ENCODE results near the gene CHAF1B. TPM values are rescaled to one million over a fixed set of nuclear protein-coding genes. Genes with fewer than 3 reads are reported as not detected.

Gene CHAF1B
- total and polyA plus RNA-seq, 9 of the 15 experiments (the other 6 are each of a cell fraction or from before 2014, with no cell fraction given) = 7.5 to 36.8 (median 21.0) TPM

DNA sequence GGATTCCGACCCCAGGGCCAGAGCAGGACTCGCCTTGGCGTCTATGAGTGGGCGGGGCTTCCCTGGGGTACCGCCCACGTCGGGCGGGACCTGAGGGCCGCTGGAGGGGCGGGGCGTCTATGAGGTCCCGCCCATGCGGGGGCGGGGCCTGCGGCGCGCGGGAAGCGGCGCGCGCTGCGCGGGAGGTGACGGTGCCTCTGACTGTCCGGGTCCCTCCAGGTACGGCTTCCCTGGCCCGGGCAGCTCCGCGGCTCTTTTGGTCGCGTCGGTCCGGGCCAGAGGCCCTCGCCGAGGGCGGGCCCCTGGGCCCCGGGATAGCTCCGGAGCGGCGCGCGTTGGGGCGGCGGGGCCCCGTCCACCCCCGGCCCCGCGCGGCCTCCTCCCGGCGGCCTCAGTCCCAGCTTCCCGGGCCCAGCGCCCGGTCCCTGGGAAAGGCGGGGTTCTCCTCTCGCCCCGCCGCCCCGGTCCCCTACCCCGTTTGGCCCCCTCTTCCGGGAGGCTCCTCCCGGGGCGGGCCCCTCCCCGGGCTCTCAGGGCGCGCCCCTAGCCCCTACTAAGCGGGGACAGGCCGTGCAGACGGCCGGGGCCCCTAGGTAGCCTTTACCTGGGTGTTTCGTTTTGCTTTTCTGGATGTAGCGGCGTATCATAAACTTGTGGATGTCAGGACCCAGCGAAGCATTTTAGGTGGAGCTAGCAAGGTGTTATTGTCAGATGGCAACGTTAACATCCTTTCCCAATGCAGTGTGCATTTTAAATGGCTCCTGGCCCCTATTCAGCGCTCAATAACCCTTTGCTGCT is at the start of gene CHAF1B (continued):
- TF ChIP-seq MTF1 (CRISPR knock-in tag; IDR thresholded peaks at IDR 0.05; ENCODE audit: borderline replicate concordance) (no peak), GATAD2A (IDR thresholded peaks at IDR 0.05) (no peak), POLR3G (IDR thresholded peaks at IDR 0.05; ENCODE audit: extremely low read depth, insufficient read length, insufficient replicate concordance) (no peak), ZBTB8A (IDR thresholded peaks at IDR 0.05; ENCODE audit: partially characterized antibody) (no peak), ZNF830 (CRISPR knock-in tag; IDR thresholded peaks at IDR 0.05) (no peak), NFXL1 (CRISPR knock-in tag; IDR thresholded peaks at IDR 0.05) (no peak), CBX8 (IDR thresholded peaks at IDR 0.05; ENCODE audit: borderline replicate concordance, extremely low read depth, low read depth, low read length, poor library complexity, severe bottlenecking) (no peak), ZBTB7A (IDR thresholded peaks at IDR 0.05; ENCODE audit: borderline replicate concordance, control insufficient read depth, low read depth, low read length) (peak; percentile 36; the same call in 1 of the 2 replicates), OTX1 (CRISPR knock-in tag; IDR thresholded peaks at IDR 0.05) (no peak), ZNF431 (CRISPR knock-in tag; IDR thresholded peaks at IDR 0.05) (no peak), ZBTB17 (CRISPR knock-in tag; IDR thresholded peaks at IDR 0.05) (no peak), POU5F1 (IDR thresholded peaks at IDR 0.05; ENCODE audit: borderline replicate concordance, low read depth, low read length, partially characterized antibody) (no peak), HNRNPUL1 (IDR thresholded peaks at IDR 0.05; ENCODE audit: low read length) (no peak), ATF1 (CRISPR knock-in tag; IDR thresholded peaks at IDR 0.05) (no peak), ATF1 (tag; IDR thresholded peaks at IDR 0.05) (peak; percentile 59), ZNF444 (CRISPR knock-in tag; IDR thresholded peaks at IDR 0.05) (no peak), RUNX1 (IDR thresholded peaks at IDR 0.05; ENCODE audit: low read depth) (no peak), RBM22 (IDR thresholded peaks at IDR 0.05; ENCODE audit: low read depth, low read length, poor library complexity, severe bottlenecking) (no peak), E2F3 (CRISPR knock-in tag; IDR thresholded peaks at IDR 0.05) (peak; percentile 98)
- TF ChIP-seq, protein P1, sequence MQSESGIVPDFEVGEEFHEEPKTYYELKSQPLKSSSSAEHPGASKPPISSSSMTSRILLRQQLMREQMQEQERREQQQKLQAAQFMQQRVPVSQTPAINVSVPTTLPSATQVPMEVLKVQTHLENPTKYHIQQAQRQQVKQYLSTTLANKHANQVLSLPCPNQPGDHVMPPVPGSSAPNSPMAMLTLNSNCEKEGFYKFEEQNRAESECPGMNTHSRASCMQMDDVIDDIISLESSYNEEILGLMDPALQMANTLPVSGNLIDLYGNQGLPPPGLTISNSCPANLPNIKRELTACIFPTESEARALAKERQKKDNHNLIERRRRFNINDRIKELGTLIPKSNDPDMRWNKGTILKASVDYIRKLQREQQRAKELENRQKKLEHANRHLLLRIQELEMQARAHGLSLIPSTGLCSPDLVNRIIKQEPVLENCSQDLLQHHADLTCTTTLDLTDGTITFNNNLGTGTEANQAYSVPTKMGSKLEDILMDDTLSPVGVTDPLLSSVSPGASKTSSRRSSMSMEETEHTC (IDR thresholded peaks at IDR 0.05) = no peak
- TF ChIP-seq, protein P2, sequence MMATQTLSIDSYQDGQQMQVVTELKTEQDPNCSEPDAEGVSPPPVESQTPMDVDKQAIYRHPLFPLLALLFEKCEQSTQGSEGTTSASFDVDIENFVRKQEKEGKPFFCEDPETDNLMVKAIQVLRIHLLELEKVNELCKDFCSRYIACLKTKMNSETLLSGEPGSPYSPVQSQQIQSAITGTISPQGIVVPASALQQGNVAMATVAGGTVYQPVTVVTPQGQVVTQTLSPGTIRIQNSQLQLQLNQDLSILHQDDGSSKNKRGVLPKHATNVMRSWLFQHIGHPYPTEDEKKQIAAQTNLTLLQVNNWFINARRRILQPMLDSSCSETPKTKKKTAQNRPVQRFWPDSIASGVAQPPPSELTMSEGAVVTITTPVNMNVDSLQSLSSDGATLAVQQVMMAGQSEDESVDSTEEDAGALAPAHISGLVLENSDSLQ (IDR thresholded peaks at IDR 0.05) = no peak
- TF ChIP-seq, protein P3, sequence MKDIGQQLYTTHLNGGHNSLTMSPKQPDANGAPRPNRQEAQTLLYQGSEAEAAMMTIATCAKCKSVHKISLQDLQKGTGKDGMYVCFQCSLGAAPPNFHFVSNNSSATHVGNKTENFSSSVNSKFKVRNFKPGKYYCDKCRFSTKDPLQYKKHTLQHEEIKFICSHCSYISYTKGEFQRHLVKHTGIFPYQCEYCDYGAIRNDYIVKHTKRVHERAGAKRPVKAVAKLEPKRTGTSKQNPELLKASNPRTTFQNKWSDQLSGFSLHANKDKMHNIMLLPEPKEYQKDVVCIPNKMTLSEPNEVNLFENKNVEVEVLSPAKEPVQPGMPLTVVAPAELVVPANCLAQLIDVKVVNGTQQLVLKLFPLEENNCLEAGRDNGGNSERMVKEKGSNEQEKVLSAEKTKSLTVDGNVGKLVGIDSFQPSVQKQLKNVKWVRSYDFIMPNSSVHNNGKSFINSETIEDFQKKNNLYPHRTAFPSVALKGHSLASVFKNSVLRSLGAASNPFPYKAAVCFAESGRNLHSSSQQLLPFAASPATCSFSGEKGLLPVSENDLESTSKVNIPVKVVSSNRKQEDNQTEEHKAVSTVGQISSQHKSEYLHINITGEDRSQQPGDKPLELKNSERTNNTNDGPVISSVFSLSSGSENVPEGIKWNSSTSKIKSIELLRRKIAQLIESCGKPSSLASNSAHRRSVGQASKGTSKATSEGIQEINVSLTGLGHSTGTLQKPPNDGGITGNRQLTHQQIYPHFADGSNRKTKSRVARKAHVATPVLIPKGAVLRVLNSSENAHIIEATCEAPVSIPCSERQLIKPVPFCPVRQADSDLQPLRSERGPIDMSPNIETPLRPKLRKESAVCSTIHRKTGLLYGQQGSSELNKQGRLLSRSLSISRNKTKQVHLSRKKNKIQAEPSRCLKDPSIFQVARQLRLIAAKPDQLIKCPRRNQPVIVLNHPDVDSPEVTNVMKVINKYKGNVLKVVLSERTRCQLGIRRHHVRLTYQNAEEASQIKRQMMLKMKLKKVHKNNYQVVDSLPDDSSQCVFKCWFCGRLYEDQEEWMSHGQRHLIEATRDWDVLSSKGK (CRISPR knock-in tag; IDR thresholded peaks at IDR 0.05) = no peak
